GM12878 (cell line): ENCODE data around the gene PPDPF. TPM values are rescaled to one million over a fixed set of nuclear protein-coding genes. Genes with fewer than 3 reads are reported as not detected.
A peak's percentile ranks its signal among the peaks of the same experiment; 100 is the strongest.

Source experiments
- ATF7 ChIP-seq: fragments of 450-650 bp; IDR thresholded peaks from 2 replicates; pipeline ENCODE4 v1.6.1; 2016; ENCODE audit warnings: low read depth, mild to moderate bottlenecking
- BACH1 ChIP-seq: fragments of 450-650 bp; IDR thresholded peaks from 2 replicates; pipeline ENCODE4 v1.6.1; 2017; ENCODE audit warnings: mild to moderate bottlenecking, borderline replicate concordance
- CREB1 ChIP-seq: IDR thresholded peaks from 2 replicates; pipeline ENCODE4 v1.6.1; 2012; ENCODE audit warnings: low read depth, mild to moderate bottlenecking, inconsistent platforms
- CREM ChIP-seq: IDR thresholded peaks from 2 replicates; pipeline ENCODE4 v1.6.1; 2014; ENCODE audit warnings: antibody characterized with exemption, low read depth
- CTCF ChIP-seq, 3 experiments: IDR thresholded peaks in 2 of 3; conservative IDR thresholded peaks in 1 of 3; 2 replicates each; pipeline ENCODE4 v1.5.1; 2011; ENCODE audit warnings: low read depth in 3 of 3, low read length in 3 of 3, mild to moderate bottlenecking in 3 of 3, control low read depth in 2 of 3, moderate library complexity in 2 of 3, inconsistent platforms in 1 of 3, mixed read lengths in 1 of 3; ENCODE audit not compliant: control insufficient read depth in 2 of 3, insufficient read depth in 1 of 3; ENCODE audit errors: extremely low read depth in 1 of 3
- FOXM1 ChIP-seq: IDR thresholded peaks from 2 replicates; pipeline ENCODE4 v1.6.1; 2012; ENCODE audit warnings: low read depth, mild to moderate bottlenecking, inconsistent platforms, low read length, moderate library complexity
- HDAC6 ChIP-seq: fragments of 200-600 bp; sonication (generic); IDR thresholded peaks from one replicate; pipeline ENCODE4 v1.8.0; 2017; ENCODE audit warnings: antibody characterized with exemption; ENCODE audit not compliant: unreplicated experiment
- KAT2A ChIP-seq: conservative IDR thresholded peaks from 2 replicates; pipeline ENCODE4 v1.6.1; 2011; ENCODE audit warnings: low read depth, low read length; ENCODE audit not compliant: control insufficient read depth
- MTA3 ChIP-seq: IDR thresholded peaks from 2 replicates; pipeline ENCODE4 v1.6.1; 2012; ENCODE audit warnings: low read length, inconsistent platforms, borderline replicate concordance
- NKRF ChIP-seq: fragments of 450-650 bp; conservative IDR thresholded peaks from 2 replicates; pipeline ENCODE4 v1.6.1; 2017; ENCODE audit warnings: mild to moderate bottlenecking, moderate library complexity
- PKNOX1 ChIP-seq: fragments of 450-650 bp; IDR thresholded peaks from 2 replicates; pipeline ENCODE4 v1.6.1; 2016; ENCODE audit warnings: mild to moderate bottlenecking
- RAD51 ChIP-seq: fragments of 450-650 bp; IDR thresholded peaks from 2 replicates; pipeline ENCODE4 v1.6.1; 2016; ENCODE audit warnings: moderate library complexity, mild to moderate bottlenecking, inconsistent platforms
- RBBP5 ChIP-seq: fragments of 200-600 bp; sonication (generic); conservative IDR thresholded peaks from 2 replicates; pipeline ENCODE4 v1.6.1; 2016
- RUNX3 ChIP-seq: IDR thresholded peaks from 2 replicates; pipeline ENCODE4 v1.6.1; 2012; ENCODE audit warnings: low read length, inconsistent platforms
- SIN3A ChIP-seq: IDR thresholded peaks from 2 replicates; pipeline ENCODE4 v1.6.1; 2012; ENCODE audit warnings: low read depth, low read length, improper control_type of control experiment
- SP1 ChIP-seq: IDR thresholded peaks from one replicate; pipeline ENCODE4 v1.6.1; 2011; ENCODE audit warnings: low read depth, low read length
- STAT1 ChIP-seq: fragments of 450-650 bp; conservative IDR thresholded peaks from 2 replicates; pipeline ENCODE4 v1.6.1; 2014; ENCODE audit warnings: antibody characterized with exemption, mild to moderate bottlenecking
- TCF7 ChIP-seq: IDR thresholded peaks from 2 replicates; pipeline ENCODE4 v1.6.1; 2014; ENCODE audit warnings: antibody characterized with exemption, borderline replicate concordance
- ZBTB33 ChIP-seq: fragments of 450-650 bp; IDR thresholded peaks from 2 replicates; pipeline ENCODE4 v1.6.1; 2017; ENCODE audit warnings: mild to moderate bottlenecking
- ZNF687 ChIP-seq: fragments of 450-650 bp; IDR thresholded peaks from 2 replicates; pipeline ENCODE4 v1.6.1; 2017; ENCODE audit warnings: mild to moderate bottlenecking, moderate library complexity
- polyA plus RNA-seq, 11 experiments: library from polyadenylated mRNA; depleted of rRNA in 4 of 11; unstranded in 6 of 11; stranded (reverse) in 5 of 11; fragments of >200 nt; fragmentation: Nextera tagmentation in 4 of 11; fragmentation: Illumina TruSeq in 1 of 11; extraction: Ambion mirVana in 4 of 11; extraction: Trizol in 1 of 11; gene quantifications; 1 replicate in 1 of 11; 2 replicates in 10 of 11; pipeline versions ENCODE4 v1.2.1 to v1.2.3, GENCODE V29; 2011 to 2016; ENCODE audit warnings: inconsistent platforms in 2 of 11, missing spikeins in 2 of 11, low read depth in 1 of 11
- total RNA-seq, 4 experiments: library from RNA; depleted of rRNA in 3 of 4; stranded (reverse); fragments of >200 nt in 3 of 4; fragmentation: Illumina TruSeq in 1 of 4; extraction: Trizol in 1 of 4; gene quantifications; 2 replicates each; pipeline versions ENCODE4 v1.2.1 to v1.2.3, GENCODE V29; 2013 to 2021

PPDPF gene
- total and polyA plus RNA-seq, 10 of the 15 experiments (the other 5 are each of a cell fraction or from before 2014, with no cell fraction given) = 0.32 to 154 (median 22.8) TPM

- peak; percentile 61; the same call in 1 of the 2 replicates for TF ChIP-seq BACH1
- peak; percentile 66 for TF ChIP-seq ATF7
- TF ChIP-seq STAT1 = peak; percentile 75; the same call in 1 of the 2 replicates
- no peak for TF ChIP-seq ZNF687
- peak; percentile 31; the same call in 1 of the 2 replicates for TF ChIP-seq CREM
- no peak for TF ChIP-seq RAD51
- peak; percentile 57 for TF ChIP-seq SP1
- peak; percentile 66; the same call in 1 of the 2 replicates for TF ChIP-seq PKNOX1
- TF ChIP-seq RUNX3 = no peak; the same call in 1 of the 2 replicates
- TF ChIP-seq KAT2A = no peak
- no peak for TF ChIP-seq NKRF
- no peak for TF ChIP-seq FOXM1
- peak; percentile 40; the same call in 1 of the 2 replicates for TF ChIP-seq CREB1
- no peak; the same call in 1 of the 2 replicates for TF ChIP-seq SIN3A
- no peak for TF ChIP-seq MTA3
- no peak for TF ChIP-seq RBBP5
- TF ChIP-seq HDAC6 = no peak
- no peak for TF ChIP-seq TCF7
- TF ChIP-seq CTCF (IDR thresholded peaks at IDR 0.05 in 2 of 3, conservative IDR thresholded peaks at IDR 0.05 in 1 of 3; ENCODE audit: control insufficient read depth in 2 of 3, extremely low read depth in 1 of 3, insufficient read depth in 1 of 3, low read depth in 3 of 3, low read length in 3 of 3) = peak; percentile 94 to 100 (median 97); a peak in 5 of 6 replicates
- TF ChIP-seq ZBTB33 = no peak; the same call in 1 of the 2 replicates
These were observed 17.1 kb downstream of the PPDPF start (continued) for GRCh38 chr20:63537525-63538203.
